HUDEP-2 (cell line): ENCODE data around the gene RCAN3.
"Not testable (repeated sequence)": the region's sequence is repeated elsewhere in the genome, so short reads cannot be mapped to it uniquely, and the experiment has no call there.

ENCODE experiments used
- DNase-seq, 76 experiments: peaks; one replicate each; lab custom pipeline; 2025; ENCODE audit not compliant: unreplicated experiment in 76 of 76; lab: John Stamatoyannopoulos, UW

RCAN3 gene

DNA sequence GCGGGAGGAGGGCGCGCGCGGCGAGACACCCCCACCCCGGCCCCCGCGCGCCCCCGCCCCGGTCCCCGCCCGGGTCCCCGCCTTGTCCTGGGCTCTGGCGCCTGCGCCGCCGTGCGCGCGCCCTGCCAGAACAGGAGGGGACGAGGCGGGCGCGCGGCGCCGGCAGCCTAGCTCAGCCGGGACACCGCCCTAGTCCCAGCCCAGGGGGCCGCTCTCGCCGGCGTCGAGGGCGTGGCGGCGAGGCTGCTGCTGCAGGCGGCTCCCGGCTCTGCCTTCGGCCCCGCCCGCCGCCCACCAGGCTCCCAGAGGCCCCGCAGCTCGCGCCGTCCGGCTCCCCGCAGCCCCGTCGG, at the start of gene RCAN3:
RCAN3 (plus strand) TSS at position 128 of the 350 bp plus-strand sequence. CDS start 11,537 bp downstream, outside the sequence.
- DNase-seq: peak in 72 of 76 experiments; percentile 15 to 83 (median 62)

DNA sequence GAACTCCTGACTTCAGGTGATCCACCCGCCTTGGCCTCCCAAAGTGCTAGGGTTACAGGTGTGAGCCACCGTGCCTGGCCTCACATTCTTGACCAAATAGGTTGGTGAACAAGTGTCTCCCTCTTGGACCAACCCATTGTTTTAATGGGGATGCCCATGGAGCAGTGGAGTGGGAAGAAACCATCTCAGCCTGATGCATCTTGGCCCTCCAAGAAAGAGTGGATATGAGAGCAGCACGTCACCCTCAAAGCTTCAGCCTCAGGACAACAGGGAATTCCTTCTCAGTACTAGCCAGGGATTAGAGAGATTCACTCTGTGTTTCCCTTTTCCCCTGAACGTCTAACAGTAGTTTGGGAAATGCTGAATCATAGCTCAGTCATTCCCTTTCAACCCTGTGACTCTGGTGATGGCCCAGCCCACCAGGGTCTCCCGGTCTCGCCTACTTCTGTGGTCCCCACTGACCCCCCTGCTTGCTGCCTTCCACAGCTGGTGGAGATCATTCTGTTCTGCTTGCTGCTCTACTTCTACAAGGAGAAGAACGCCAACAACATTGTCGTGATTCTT, 49.6 kb upstream of the RCAN3 start:
- no peak for DNase-seq

DNA sequence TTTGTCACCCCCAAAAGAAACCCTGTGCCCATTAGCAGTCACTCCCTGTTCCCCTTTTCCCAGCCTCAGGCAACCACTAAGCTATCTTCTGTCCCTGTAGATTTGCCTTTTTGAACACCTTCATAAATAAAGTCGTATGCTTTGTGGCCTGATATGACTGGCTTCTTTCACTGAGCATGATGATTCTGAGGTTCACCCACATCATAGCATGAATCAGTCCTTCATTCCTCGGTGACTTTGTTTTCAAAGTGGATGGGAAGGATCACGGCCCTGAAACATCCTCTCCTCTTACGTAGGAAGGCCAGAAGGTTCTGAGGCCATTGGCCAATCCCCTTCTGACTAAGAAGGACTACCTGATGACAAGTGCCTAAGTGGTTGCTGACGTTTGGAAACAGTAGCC, 48.0 kb upstream of the RCAN3 start:
- no peak for DNase-seq

DNA sequence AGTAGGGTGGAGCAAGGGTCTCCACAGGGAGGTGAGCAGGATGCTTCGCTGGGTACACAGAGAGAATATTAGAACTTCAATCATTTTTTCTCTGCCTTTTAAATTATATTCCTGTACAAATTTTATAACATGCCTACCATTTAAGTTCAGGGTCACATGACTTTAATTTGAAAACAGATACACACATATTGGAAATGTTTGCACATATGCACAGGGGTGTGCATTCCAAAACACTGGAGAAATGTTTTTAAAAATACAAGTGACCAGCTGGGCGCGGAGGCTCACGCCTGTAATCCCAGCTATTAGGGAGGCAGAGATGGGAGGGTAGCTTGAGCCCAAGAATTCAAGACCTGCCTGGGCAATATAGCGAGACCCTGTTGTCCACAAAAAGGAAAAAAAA, 47.4 kb upstream of the RCAN3 start:
- no peak for DNase-seq

DNA sequence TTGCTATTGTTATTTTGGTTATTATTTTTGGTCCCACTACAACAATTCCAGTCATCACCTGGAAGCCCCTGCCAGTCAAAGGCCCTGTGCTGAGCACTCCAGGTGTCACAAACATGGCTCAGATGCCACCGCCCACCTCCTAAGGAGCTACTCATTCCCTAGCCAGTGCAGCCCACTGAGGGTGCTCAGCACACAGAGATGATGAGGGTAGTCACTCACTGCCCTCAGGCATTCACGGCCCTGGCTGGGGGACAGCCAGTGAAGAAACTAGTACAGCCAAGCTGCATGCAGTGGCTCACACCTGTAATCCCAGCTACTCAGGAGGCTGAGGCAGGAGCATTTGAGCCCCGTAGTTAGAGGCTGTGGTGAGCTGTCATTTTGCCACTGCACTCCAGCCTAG, 44.8 kb upstream of the RCAN3 start:
- DNase-seq: no peak

DNA sequence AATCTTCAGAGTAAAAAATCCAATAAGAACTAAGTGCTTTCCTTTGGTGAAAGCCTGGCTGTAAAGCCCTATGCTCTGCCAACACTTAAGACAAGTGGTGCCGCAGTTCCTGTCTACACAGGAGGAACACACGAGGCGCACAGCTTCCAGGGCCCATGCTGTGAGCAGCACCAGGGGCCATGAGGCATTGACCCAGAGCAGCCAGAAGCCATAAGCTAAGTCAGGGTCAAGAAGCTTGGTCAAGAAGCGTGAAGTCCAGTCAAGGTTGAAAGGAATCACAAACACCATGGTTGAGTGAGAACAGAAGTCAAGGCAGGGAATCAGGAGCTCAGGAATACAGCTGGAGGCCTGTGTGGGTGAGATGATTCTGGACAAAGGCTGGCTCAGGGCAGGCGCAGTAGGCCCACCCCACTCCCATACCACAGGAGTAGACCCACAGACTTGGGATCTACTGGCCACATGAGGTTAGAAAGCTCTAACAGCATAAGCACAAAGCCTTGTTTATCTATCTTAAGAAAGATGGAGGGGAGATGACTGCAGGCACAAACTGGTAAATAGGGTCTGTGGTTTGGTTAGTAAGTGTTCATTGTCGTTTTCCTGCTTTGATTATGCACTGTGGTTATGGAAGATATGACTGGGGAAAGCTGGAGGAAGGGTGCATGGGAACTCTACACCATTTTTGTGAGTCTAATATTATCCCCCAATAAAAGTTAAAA, 42.9 kb upstream of the RCAN3 start:
- no peak for DNase-seq

DNA sequence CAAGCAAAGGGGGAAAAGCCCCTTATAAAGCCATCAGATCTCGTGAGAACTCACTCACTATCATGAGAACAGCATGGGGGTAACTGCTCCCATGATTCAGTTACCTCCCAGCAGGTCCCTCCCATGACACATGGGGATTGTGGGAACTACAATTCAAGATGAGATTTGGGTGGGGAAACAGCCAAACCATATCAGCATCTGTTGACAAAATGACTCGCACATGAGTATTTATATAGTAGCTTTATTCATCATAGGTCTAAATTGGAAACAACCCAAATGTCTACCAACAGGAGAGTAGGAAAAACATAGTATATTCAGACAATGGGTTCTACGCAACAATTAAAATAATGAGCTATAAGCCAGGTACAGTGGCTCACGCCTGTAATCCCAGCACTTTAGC, 40.5 kb upstream of the RCAN3 start:
- not testable (repeated sequence) for DNase-seq

DNA sequence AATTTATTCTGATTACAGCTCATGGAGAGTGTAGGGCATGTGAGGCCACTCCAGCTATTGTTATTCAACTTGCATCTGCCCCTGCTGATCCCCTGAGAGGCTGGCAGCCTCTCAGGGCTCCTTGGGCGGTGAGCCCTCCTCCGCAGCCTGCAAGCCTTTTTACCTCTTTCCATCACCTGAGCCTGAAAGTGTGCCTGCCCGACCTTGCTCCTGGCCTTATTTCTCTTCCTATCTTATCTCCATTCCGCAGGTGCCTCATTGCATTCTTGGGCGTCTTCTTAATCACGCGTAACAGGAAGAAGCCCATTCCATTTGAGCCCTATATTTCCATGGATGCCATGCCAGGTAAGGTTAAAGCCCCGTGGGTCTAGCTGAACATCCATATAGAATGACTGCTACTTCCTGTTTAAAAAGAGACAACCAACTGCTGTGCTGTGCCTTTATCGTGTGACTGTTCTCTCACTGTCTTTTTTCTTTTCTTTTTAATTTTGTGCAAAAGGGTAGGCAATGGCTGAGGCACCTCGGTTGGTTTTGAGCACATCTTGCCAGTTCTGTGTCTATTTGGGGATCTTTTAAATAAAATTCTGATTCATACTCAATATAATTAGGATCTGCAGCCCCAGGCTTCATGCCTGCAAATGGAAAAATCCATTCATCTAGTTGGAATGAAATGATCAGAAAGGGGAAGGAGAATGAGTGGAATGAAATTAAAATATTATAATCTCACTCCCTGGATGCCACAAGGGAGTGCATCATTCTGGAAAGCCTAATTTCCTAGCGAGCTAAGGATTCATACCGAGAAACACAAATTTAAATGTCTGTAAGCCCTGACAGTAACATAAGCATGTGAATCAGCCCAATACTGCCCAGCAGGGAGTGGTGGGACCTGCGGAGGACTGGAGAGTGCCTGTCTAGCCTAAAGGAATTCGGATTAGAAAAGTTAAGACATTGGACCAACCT, 38.6 kb upstream of the RCAN3 start:
- DNase-seq: no peak

DNA sequence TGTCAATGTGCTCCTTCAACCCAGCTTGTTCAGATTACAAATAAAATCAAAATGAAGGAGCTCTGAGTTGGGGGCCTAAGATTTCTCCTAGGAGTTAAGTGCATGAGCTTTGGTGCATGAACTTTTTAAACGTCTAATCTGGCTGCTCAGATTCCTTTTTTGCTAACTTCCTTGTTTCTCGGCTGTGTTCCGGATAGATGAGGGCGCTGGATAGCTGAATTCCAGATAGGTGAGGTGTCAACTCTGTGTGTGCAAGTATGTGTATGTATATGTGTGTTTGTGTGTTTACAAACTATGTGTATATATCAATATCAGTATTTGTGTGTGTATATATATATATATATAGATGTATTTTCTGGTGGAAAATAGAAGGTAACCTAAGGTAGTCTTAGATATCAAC, 37.5 kb upstream of the RCAN3 start:
- DNase-seq: no peak

DNA sequence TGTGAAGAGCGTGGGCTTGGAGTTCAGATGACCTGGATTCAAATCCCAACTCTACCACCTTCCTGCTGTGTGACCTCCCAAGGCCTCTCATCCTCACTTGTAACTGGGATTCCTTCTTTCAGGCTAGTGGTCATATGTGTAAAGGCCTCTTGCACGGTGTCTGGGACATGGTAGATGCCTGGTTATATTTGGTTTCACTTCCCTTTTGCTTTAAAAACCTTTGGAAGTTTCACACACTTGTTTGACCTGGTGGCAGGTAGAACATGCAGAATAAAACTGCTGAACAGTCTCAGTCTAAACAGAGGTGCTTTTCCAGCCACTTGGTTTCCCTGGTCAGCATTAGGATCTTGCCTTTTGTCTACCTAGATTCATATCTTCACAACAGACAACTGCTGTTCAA, 37.0 kb upstream of the RCAN3 start:
- DNase-seq: no peak

DNA sequence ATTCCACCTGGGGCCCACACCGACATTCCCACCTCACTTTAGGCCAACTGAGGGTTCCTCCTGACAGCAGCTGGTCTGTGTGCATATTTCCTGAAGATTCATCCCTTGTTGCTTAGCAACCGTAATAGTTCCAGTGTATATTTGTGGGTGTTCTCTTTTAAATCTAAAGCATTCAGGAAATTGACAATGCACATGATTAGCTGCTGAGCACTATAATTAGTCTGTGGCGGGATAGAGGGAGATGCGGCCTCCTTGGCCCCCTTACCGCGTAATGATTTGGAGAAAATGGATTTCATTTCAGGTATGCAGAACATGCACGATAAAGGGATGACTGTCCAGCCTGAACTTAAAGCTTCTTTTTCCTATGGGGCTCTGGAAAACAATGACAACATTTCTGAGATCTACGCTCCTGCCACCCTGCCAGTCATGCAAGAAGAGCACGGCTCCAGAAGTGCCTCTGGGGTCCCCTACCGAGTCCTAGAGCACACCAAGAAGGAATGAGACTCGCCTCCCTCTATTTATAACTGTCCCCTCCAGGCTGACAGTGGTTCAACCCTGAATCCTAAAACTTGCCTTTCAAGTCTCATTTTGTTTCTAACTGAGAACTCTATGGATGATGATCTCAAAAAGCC, 33.8 kb upstream of the RCAN3 start:
- DNase-seq: no peak

DNA sequence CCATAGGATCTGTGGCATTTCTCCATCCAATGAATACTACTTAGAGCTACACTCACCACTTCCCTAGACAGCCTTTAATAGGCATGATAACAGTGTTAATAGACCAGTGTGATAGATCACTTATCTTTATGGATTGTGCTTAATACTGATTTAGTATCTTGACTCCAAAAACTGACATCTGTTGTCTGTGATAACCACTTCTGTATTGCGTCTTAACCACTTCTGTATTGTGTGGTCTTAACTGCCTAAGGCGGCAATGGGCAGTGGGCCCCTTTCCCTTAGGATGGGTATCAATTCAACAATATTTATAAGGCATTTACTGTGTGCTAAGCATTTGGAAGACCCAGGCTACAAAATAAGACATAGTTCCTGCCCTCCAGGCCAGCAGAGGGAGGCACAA, 32.0 kb upstream of the RCAN3 start:
- no peak for DNase-seq

DNA sequence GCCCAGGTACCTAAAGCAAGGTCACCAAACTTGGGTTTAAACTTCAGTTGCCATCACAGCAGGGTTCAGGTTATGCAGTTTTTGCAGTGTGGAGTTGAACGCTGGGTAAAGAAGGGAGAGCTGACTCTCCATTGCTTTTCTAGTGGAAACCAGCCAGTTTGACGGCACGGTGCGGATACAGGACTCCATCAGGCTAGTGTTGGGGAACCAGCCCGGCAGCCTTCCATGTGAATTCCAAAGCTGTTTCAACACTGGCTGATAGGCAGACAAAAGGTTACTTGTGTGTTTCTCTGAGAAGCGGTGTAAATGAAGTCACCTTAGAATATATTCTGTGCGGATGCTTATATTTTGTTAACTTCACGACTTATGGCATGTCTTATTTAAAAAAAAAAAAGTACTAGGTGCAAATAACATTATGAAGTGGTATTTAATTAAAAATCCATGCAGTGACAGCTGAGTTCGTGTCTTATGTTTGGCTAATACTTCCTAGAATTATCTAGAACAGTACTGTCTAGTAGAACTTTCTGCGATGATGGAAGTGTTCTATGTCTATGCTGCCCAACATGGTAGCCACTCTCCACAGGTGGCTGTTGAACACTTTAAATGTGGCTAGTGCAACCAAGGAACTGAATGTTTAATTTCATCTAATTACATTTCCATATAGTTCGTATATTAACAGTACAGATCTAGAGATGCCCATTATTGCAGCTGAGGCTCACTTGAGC, 29.9 kb upstream of the RCAN3 start:
- DNase-seq: no peak

DNA sequence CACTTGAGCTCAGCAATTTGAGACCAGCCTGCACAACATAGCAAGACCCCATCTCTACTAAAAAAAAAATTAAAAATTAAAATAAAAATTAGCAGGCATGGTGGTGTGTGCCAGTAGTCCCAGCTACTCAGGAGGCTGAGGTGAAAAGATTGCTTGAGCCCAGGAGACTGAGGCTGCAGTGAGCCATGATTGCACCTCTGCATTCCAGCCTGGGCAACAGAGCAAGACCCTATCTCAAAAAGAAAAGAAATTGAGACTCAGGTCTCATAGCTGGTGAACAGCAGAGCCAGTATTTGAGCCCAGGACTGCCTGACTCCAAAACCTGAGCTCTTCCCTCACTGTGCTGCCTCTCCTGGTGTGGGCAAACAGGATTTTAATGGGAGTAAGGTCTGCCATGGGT, 28.4 kb upstream of the RCAN3 start:
- DNase-seq: no peak

DNA sequence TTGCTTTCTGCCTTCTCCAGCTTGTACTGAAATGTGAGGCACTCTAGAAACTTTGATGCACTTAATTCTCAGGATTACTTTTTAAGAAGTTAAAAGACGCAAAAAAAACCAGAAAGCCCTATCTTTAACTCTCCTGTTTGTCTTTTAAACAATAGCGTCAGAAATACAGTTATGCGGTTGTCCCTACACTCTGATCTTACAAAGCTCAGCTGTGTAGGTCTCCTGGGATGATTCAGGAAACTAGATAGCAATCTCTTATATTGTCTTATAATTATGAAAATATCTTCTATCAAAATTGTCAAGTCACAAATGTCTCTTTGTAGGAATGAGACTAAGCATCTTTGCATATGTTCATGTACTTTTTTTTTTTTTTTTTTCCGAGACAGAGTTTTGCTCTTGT, 26.9 kb upstream of the RCAN3 start:
- DNase-seq: no peak

DNA sequence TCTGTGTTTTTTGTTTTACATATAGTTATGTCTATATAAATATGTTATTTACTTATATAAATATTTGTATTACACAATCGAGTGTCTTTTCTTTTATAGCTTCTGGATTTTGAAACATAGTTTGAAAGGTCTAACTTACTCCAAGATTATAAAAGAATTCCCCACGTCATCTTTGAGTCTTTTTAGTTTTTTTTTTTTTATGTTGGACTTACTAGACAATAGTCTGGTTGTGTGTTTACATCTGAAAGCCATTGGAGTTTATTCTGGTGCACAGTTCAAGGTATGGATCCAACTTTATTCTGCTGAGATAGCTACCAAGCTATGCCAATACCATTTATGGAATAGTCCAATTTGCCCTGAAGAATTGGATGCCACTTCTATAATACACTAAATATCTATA, 26.1 kb upstream of the RCAN3 start:
- no peak for DNase-seq

DNA sequence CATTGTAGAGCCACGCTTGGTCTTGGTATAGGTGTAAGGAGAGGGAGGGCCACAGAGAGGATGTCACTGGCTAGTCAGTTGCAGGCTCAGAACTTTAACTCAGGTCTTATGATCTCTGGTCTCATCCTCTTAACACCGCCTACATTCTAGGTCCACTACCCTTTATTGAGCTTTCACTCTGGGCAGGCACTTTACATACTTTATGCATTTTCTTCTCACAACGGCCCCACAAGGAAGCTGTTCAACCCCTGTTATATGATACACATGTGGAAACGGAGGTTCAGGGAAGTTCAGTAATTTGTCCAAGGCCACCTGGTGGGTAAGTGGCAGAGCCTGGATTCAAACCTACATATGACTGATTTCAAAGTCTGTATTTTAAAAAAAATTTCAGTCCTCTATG, 25.3 kb upstream of the RCAN3 start:
- no peak for DNase-seq

DNA sequence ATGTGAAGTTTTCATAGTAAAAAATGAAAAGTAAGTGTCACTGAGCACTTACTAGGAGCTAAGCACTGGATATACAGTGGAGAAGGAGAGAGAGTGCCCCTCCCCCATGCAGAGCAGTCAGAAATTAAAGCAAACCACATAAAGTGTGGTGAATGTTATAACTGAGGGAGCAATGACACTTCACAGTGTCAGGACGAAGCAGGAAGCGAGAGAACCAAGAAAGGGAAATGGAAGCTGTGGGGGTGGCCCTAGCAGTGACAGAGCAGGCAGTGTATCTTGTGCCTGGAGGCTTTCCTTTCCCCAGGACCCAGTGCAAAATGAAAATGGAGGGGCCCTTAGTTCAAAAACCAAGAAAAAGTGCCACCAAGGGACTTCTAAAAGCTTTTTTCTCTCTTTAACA, 21.5 kb upstream of the RCAN3 start:
- DNase-seq: no peak

DNA sequence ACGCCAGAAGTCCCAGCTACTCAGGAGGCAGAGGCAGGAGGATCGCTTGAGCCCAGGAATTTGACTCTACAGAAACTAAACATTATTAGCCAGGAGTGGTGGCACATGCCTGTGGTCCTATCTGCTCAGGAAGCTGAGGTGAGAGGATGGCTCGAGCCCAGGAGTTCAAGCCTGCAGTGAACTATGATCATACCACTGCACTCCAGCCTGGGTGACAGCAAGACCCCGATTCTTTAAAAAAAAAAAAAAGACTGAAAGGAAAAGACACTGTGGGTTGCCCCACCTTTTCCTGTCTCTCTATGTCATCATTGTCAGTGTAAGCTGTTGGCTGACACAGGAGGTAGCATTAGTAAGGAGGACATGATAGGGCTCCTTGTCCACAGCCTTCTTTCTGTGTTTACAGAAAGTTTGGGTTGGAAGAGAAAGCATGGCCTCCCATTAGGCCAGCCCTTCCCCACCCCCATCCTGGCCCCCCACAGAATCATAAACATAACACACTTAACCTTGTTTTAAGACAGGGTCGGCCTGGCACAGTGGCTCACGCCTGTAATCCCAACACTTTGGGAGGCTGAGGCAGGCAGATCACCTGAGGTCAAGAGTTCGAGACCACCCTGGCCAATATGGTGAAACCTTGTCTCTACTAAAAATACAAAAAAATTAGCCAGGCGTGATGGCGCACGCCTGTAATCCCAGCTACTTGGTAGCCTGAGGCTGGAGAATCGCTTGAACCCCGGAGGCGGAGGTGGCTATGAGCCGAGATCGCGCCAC, 20.6 kb upstream of the RCAN3 start:
- DNase-seq: no peak

DNA sequence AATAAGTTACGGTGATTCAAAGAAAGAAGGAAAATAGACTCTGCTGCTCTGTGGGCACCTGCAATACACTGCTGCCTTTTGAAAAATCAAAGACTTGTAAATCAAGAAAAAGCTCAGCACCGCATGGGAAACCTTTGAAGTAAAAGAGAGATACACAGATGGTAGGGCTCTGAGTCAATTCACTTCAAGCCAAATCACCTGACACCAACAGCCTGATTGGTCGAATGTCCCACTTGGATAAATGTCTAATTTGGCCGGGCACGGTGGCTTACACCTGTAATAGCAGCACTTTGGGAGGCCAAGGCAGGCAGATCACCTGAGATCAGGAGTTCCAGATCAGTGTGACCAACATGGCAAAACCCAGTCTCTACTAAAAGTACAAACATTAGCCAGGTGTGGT, 19.2 kb upstream of the RCAN3 start:
- DNase-seq: no peak
